ENCODE data around the gene CUTC.

DNA sequence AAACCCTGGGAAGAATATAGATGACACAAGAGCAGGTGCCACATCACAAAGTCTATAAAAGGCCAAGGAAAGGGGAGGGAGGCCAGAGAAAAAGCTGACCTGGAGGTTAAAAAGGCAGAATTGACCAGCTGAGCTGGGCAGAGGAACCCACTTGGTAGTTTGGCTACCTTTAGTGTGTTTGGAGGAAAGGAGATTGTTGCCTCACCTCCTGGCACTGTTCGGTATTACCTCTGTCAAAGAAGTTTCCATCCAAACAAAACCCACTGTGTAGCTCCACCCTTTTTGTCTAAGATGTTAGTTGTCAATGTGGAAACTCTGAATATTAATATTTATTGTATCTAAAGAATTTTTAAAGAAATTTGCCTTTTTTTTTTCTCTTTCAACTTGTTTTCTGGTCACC, 49.3 kb upstream of the CUTC start:
- TF ChIP-seq CTCF (IDR thresholded peaks at IDR 0.05) (no peak), POLR2A (IDR thresholded peaks at IDR 0.05) (no peak), EP300 (IDR thresholded peaks at IDR 0.05) (no peak)
